ENCODE measurements around the gene AMBRA1.
A peak's percentile ranks its signal among the peaks of the same experiment; 100 is the strongest.
"Not testable (repeated sequence)": the region's sequence is repeated elsewhere in the genome, so short reads cannot be mapped to it uniquely, and the experiment has no call there.

Gene AMBRA1

GRCh38 chr11:46534711-46535110, 59.1 kb downstream of the AMBRA1 start:
- DNase-seq (ENCODE audit: low read depth) = no peak

- DNase-seq (ENCODE audit: low read depth) = no peak
These were observed 60.3 kb downstream of the AMBRA1 start for GRCh38 chr11:46533396-46534100.

GRCh38 chr11:46529928-46530574, 63.8 kb downstream of the AMBRA1 start:
- no peak for DNase-seq (ENCODE audit: low read depth)

GRCh38 chr11:46529095-46529905, 64.5 kb downstream of the AMBRA1 start:
- peak; percentile 60 for DNase-seq (ENCODE audit: low read depth)

- no peak for DNase-seq (ENCODE audit: low read depth)
These were observed 65.3 kb downstream of the AMBRA1 start for GRCh38 chr11:46528445-46529094.

GRCh38 chr11:46527591-46528130, 66.2 kb downstream of the AMBRA1 start:
- no peak for DNase-seq (ENCODE audit: low read depth)

GRCh38 chr11:46526216-46527215, 67.3 kb downstream of the AMBRA1 start:
- no peak for DNase-seq (ENCODE audit: low read depth)

- no peak for DNase-seq (ENCODE audit: low read depth)
These were observed 69.5 kb downstream of the AMBRA1 start for GRCh38 chr11:46524201-46524770.

GRCh38 chr11:46523290-46523689, 70.5 kb downstream of the AMBRA1 start:
- no peak for DNase-seq (ENCODE audit: low read depth)

- no peak for DNase-seq (ENCODE audit: low read depth)
These were observed 71.0 kb downstream of the AMBRA1 start for GRCh38 chr11:46522682-46523281.

GRCh38 chr11:46521961-46522681, 71.7 kb downstream of the AMBRA1 start:
- DNase-seq (ENCODE audit: low read depth) = no peak

- DNase-seq (ENCODE audit: low read depth) = no peak
These were observed 72.7 kb downstream of the AMBRA1 start for GRCh38 chr11:46520971-46521745.

GRCh38 chr11:46519351-46519750, 74.5 kb downstream of the AMBRA1 start:
- DNase-seq (ENCODE audit: low read depth) = no peak

- not testable (repeated sequence) for DNase-seq (ENCODE audit: low read depth)
These were observed 74.9 kb downstream of the AMBRA1 start for GRCh38 chr11:46518928-46519327.

- DNase-seq (ENCODE audit: low read depth) = no peak
These were observed 79.5 kb downstream of the AMBRA1 start for GRCh38 chr11:46514370-46514769.

GRCh38 chr11:46513934-46514342, 79.9 kb downstream of the AMBRA1 start:
- DNase-seq (ENCODE audit: low read depth) = no peak

GRCh38 chr11:46512261-46512881, 81.5 kb downstream of the AMBRA1 start:
- DNase-seq (ENCODE audit: low read depth) = no peak

GRCh38 chr11:46511342-46511741, 82.5 kb downstream of the AMBRA1 start:
- DNase-seq (ENCODE audit: low read depth) = no peak

Data from stimulated activated CD4-positive, alpha-beta T cell treated with anti-CD3 and anti-CD28 coated beads, Interleukin-2, amount 100 ng/mL, for 4 hours (primary cell).